ENCODE measurements around the gene TNPO1.

DNA sequence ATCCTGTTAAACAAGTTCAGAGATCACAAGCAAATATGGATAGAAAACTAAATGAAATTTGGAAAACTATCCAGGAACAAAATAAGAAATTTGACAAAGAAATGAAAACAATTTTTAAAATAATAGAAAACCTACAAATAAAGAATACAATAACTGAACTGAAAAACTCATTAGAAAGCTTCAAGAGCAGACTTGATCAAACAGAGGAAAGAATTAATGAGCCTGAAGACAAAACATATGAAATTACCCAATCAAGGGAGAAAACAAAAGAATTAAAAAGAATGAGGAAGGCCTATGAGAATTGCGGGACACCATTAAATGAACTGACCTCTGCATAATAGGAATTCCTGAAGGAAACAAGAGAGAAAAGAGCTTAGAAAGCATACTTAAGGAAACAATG is 39.8 kb upstream of the TNPO1 start:
- TF ChIP-seq SP1 (IDR thresholded peaks at IDR 0.05) (no peak), SP1 (CRISPR knock-in tag; IDR thresholded peaks at IDR 0.05) (no peak), ZNF367 (CRISPR knock-in tag; IDR thresholded peaks at IDR 0.05; ENCODE audit: borderline replicate concordance) (no peak), HDAC6 (IDR thresholded peaks at IDR 0.05; ENCODE audit: low read depth, low read length) (no peak), HDAC2 (CRISPR knock-in tag; IDR thresholded peaks at IDR 0.05) (no peak), ZNF510 (CRISPR knock-in tag; IDR thresholded peaks at IDR 0.05; ENCODE audit: low read depth) (no peak)
- TF ChIP-seq, protein P1, sequence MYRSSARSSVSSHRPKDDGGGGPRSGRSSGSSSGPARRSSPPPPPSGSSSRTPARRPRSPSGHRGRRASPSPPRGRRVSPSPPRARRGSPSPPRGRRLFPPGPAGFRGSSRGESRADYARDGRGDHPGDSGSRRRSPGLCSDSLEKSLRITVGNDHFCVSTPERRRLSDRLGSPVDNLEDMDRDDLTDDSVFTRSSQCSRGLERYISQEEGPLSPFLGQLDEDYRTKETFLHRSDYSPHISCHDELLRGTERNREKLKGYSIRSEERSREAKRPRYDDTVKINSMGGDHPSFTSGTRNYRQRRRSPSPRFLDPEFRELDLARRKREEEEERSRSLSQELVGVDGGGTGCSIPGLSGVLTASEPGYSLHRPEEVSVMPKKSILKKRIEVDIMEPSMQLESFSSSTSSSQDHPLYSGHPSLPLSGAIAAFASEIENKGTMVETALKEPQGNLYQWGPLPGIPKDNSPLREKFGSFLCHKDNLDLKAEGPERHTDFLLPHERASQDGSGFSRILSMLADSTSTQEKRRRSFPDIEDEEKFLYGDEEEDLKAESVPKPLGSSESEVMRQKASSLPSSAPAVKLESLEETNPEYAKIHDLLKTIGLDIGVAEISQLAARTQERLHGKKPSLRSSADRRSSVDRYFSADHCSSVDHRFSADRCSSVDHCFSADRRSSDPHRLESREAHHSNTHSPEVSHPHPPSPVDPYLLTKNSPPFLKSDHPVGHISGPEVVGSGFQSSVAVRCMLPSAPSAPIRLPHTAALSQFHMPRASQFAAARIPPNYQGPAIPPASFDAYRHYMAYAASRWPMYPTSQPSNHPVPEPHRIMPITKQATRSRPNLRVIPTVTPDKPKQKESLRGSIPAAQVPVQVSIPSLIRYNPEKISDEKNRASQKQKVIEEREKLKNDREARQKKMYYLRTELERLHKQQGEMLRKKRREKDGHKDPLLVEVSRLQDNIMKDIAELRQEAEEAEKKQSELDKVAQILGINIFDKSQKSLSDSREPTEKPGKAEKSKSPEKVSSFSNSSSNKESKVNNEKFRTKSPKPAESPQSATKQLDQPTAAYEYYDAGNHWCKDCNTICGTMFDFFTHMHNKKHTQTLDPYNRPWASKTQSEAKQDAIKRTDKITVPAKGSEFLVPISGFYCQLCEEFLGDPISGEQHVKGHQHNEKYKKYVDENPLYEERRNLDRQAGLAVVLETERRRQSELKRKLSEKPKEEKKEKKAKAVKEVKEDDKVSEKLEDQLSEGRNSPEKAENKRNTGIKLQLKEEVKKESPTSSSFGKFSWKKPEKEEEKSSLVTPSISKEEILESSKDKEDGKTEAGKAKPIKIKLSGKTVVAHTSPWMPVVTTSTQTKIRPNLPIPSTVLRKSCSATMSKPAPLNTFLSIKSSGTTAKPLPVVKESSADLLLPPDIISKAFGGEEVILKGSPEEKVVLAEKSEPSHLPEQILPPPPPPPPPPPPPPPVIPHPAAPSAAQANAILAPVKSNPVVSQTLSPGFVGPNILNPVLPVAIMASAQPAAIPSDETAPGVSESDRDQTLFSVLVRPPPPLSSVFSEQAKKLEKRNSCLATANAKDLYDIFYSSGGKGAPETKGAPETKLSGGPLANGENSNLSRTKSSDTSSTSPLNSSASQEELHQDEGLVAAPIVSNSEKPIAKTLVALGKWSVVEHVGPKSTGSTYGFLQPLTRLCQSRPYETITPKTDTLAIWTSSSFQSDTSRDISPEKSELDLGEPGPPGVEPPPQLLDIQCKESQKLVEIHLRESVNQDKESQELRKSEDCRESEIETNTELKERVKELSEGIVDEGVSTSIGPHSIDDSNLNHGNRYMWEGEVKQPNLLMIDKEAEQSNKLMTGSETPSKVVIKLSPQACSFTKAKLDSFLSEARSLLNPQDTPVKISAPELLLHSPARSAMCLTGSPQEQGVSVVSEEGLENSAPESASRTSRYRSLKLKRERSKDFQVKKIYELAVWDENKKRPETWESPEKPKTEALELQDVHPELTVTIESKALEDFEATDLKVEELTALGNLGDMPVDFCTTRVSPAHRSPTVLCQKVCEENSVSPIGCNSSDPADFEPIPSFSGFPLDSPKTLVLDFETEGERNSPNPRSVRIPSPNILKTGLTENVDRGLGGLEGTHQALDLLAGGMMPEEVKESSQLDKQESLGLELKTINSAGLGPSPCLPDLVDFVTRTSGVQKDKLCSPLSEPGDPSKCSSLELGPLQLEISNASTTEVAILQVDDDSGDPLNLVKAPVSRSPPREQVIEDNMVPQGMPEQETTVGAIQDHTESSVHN (CRISPR knock-in tag; IDR thresholded peaks at IDR 0.05): no peak
